ENCODE data around the gene PPA2.

- TF ChIP-seq EP300 (IDR thresholded peaks at IDR 0.05; ENCODE audit: low read depth) = no peak
- TF ChIP-seq CTCF (IDR thresholded peaks at IDR 0.05) = no peak
- TF ChIP-seq POLR2A (IDR thresholded peaks at IDR 0.05) = no peak
- no peak for TF ChIP-seq POLR2AphosphoS5 (IDR thresholded peaks at IDR 0.05)
Observed at GRCh38 chr4:105356194-105356593, 117.7 kb downstream of the PPA2 start.

All from transverse colon (tissue), 4 donors.